GM21367 (cell line): ENCODE data around the gene FBXO2.

ENCODE experiments used
- ATAC-seq: cut with Tn5 transposase; IDR thresholded peaks from one replicate; pipeline ENCODE4 v1.9.1; 2021; ENCODE audit not compliant: unreplicated experiment

FBXO2 gene

GRCh38 chr1:11599891-11600576 lies 54.2 kb downstream of the FBXO2 start:
- no peak for ATAC-seq

GRCh38 chr1:11598461-11598860 lies 55.8 kb downstream of the FBXO2 start:
- ATAC-seq: no peak
